HG03103 (cell line): ENCODE data around the gene ARPC4.
"Not testable (repeated sequence)": the region's sequence is repeated elsewhere in the genome, so short reads cannot be mapped to it uniquely, and the experiment has no call there.

Source experiments
- ATAC-seq: cut with Tn5 transposase; IDR thresholded peaks from one replicate; pipeline ENCODE4 v1.9.1; 2021; ENCODE audit warnings: low read depth; ENCODE audit not compliant: unreplicated experiment

Gene ARPC4

GRCh38 chr3:9815986-9816385 is 23.1 kb downstream of the ARPC4 start:
- ATAC-seq, result no peak

GRCh38 chr3:9817436-9817835 is 24.6 kb downstream of the ARPC4 start:
- no peak for ATAC-seq

- no peak for ATAC-seq
Observed at GRCh38 chr3:9818666-9819335, 25.9 kb downstream of the ARPC4 start.

- no peak for ATAC-seq
Observed at GRCh38 chr3:9820543-9820942, 27.7 kb downstream of the ARPC4 start.

GRCh38 chr3:9820946-9821345 is 28.1 kb downstream of the ARPC4 start:
- no peak for ATAC-seq

GRCh38 chr3:9825451-9826040 is 32.7 kb downstream of the ARPC4 start:
- no peak for ATAC-seq

GRCh38 chr3:9826815-9827573 is 34.1 kb downstream of the ARPC4 start:
- ATAC-seq, result no peak

GRCh38 chr3:9828801-9829755 is 36.2 kb downstream of the ARPC4 start:
- ATAC-seq, result no peak

- no peak for ATAC-seq
Observed at GRCh38 chr3:9831253-9831652, 38.4 kb downstream of the ARPC4 start.

- no peak for ATAC-seq
Observed at GRCh38 chr3:9833078-9833477, 40.2 kb downstream of the ARPC4 start.

GRCh38 chr3:9834520-9835380 is 41.9 kb downstream of the ARPC4 start:
- no peak for ATAC-seq

GRCh38 chr3:9837701-9838582 is 45.1 kb downstream of the ARPC4 start:
- no peak for ATAC-seq

- no peak for ATAC-seq
Observed at GRCh38 chr3:9838856-9839255, 46.0 kb downstream of the ARPC4 start.

- ATAC-seq, result no peak
Observed at GRCh38 chr3:9841015-9841414, 48.1 kb downstream of the ARPC4 start.

GRCh38 chr3:9843715-9844438 is 51.0 kb downstream of the ARPC4 start, which contains the start of gene RPUSD3:
TSS of gene RPUSD3 (minus strand) at chr3:9844008. CDS start at chr3:9843990, 18 bp downstream.
- ATAC-seq, result peak; percentile 98

- ATAC-seq, result no peak
Observed at GRCh38 chr3:9846231-9846630, 53.3 kb downstream of the ARPC4 start.

GRCh38 chr3:9846931-9847488 is 54.1 kb downstream of the ARPC4 start:
- ATAC-seq, result no peak

GRCh38 chr3:9847870-9848269 is 55.0 kb downstream of the ARPC4 start:
- not testable (repeated sequence) for ATAC-seq
